BE2C (cell line): ENCODE measurements around the gene ZNF362.

Experiments
- DNase-seq: peaks from one replicate; pipeline ENCODE4 v3.0.0-alpha.2; 2020
- H3K27me3 ChIP-seq: fragments of 250-450 bp; sonication (Bioruptor Pico); 2 replicates; pipeline ENCODE4 v1.5.1; 2020; ENCODE audit warnings: mild to moderate bottlenecking
- H3K36me3 ChIP-seq: fragments of 250-450 bp; sonication (Bioruptor Pico); 2 replicates; pipeline ENCODE4 v1.5.1; 2020; ENCODE audit warnings: mild to moderate bottlenecking
- H3K4me1 ChIP-seq: fragments of 250-450 bp; sonication (Bioruptor Pico); 2 replicates; pipeline ENCODE4 v1.5.1; 2020
- H3K4me3 ChIP-seq: 2 replicates; pipeline ENCODE4 v1.5.1; 2011; ENCODE audit warnings: low read depth, low read length
- H3K9me3 ChIP-seq: fragments of 250-450 bp; sonication (Bioruptor Pico); 2 replicates; pipeline ENCODE4 v1.5.1; 2020
- TF ChIP-seq, protein P1 (sequence below): IDR thresholded peaks from 2 replicates; pipeline ENCODE4 v1.5.1; 2012; ENCODE audit warnings: mild to moderate bottlenecking, low read depth, low read length

Gene ZNF362

DNA sequence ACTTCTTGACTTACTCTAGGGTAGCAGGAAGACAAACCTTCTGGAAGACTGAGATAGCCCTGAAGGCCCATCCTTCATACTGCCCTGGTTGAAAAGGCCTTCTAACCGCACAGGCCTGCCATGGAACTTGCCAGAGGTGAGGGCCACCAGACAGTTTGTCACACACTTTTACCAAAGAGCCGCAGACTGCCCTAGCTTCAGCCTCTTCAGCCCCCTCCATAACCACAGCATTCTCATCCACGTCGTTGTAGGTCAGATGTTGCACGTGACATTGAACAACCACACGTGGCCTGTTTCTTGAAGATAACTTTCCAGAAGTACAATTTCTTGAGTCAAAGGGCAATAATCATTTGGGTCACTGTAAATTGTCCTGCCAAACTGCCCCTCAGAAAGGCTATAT lies 18.9 kb downstream of the ZNF362 start:
- Histone ChIP-seq H3K27me3 (no peaks in the 10 kb centered on the region), H3K4me3 (no peak overlapping the region), H3K36me3 (no peaks in the 10 kb centered on the region; the same call in 1 of the 2 replicates), H3K4me1 (no peaks in the 10 kb centered on the region), H3K9me3 (no peaks in the 10 kb centered on the region)
- no peak for DNase-seq
- TF ChIP-seq, protein P1, sequence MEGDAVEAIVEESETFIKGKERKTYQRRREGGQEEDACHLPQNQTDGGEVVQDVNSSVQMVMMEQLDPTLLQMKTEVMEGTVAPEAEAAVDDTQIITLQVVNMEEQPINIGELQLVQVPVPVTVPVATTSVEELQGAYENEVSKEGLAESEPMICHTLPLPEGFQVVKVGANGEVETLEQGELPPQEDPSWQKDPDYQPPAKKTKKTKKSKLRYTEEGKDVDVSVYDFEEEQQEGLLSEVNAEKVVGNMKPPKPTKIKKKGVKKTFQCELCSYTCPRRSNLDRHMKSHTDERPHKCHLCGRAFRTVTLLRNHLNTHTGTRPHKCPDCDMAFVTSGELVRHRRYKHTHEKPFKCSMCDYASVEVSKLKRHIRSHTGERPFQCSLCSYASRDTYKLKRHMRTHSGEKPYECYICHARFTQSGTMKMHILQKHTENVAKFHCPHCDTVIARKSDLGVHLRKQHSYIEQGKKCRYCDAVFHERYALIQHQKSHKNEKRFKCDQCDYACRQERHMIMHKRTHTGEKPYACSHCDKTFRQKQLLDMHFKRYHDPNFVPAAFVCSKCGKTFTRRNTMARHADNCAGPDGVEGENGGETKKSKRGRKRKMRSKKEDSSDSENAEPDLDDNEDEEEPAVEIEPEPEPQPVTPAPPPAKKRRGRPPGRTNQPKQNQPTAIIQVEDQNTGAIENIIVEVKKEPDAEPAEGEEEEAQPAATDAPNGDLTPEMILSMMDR, result no peak

DNA sequence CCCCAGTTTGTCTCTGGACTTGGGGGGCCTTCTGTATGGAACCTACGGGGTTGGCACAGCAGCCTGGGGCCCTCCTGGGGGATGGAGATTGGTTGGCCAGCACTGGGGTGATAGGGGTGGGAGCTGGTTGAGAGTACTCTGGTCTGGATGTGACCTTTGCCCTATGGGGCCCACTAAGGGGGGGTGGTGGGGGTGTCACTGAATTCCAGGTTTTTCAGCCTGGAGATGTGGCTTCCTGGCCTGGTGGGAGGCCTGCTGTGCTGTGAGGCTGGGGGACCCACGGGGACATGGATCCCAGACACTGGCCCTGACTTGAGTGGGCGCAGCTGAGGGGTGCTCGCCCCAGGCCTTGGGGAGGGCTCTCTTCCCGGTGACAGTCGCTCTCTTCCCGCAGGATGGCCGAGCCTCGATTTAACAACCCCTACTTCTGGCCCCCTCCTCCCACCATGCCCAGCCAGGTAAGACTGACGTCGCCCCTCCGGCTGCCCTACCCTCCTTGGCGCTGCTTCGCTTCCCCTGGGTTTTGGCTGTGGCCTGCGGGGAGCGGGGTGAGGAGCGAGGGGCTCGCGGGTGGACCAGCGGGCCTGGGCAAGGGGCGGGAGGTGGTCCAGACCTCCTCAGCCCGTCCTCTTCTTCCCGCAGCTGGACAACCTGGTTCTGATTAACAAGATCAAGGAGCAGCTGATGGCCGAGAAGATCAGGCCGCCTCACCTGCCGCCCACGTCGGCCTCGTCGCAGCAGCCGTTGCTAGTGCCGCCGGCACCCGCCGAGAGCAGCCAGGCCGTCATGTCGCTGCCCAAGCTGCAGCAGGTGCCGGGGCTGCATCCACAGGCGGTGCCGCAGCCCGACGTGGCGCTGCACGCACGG lies 19.6 kb downstream of the ZNF362 start:
- TF ChIP-seq, protein P1, result no peak
- Histone ChIP-seq H3K4me1 (no peaks in the 10 kb centered on the region), H3K36me3 (no peaks in the 10 kb centered on the region; the same call in 1 of the 2 replicates), H3K27me3 (no peaks in the 10 kb centered on the region), H3K4me3 (no peak overlapping the region), H3K9me3 (no peaks in the 10 kb centered on the region)
- DNase-seq, result no peak

DNA sequence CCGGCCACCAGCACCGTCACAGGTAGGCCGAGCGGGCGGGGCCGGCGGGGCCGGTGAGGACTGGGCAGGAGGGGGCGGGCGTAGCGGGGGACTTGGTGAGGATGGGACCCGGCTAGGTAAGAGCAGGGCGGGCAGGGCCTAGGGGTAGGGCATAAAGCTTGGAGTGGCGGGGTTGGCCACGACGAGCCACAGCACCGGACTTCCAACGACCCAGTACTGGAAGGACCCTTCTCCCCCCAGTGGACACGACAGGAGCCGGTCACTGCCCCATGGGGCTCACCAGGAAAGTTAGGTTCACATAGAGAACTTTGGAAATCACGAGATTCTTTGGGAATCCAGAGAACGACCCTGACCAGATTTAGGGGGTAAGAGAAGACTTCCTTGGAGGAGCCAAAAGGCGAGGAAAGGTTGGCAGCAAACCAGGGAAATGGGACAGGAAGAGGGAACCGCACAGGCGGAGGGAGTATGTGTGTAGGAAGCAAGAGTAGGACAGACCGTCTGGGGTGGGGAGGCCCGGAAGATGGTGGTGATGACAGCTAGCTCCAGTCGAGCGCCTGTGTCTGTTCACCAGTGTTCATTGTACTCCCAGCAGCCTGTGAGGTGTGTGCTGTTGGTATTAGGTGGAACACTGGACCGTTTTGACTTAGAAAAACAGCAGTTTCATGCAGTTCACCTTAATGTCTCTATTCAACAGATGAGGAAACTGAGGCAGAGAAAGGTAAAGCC lies 20.4 kb downstream of the ZNF362 start:
- DNase-seq, result no peak
- Histone ChIP-seq H3K27me3 (no peaks in the 10 kb centered on the region), H3K9me3 (no peaks in the 10 kb centered on the region), H3K4me1 (no peaks in the 10 kb centered on the region), H3K36me3 (peaks cover 2% of the 10 kb centered on the region; the same call in 1 of the 2 replicates), H3K4me3 (no peak overlapping the region)
- TF ChIP-seq, protein P1, result no peak

DNA sequence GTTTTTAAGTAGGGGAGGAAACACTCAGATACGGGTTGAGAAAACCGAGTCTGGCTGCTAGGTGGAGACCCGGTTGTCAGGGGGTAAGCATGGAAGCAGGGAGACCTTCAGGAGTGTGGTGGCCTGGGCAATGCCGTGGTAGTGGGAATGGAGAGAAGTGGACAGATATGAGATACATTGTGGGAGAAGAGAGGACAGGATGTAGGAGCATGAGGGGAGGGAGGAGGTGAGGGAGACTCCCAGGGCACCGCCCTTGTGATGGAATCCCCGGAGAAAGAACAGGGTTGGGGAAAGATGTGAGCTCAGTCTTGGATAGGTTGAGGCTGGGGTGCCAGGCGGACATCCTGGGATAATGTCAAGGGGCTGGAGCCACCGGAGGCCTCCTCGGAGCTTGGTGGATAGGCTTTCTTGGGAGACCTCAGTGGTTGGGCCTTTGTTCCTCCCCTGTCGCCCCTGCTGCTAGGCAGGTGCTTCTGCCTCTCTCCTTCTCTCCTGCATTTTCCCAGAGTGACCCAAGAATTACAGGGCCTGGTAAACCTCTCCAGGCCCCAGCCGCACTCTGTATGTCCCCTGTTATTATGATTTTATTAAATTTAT lies 21.3 kb downstream of the ZNF362 start:
- DNase-seq, result no peak
- H3K4me3 ChIP-seq, result no peak overlapping the region
- H3K9me3 ChIP-seq, result no peaks in the 10 kb centered on the region
- no peaks in the 10 kb centered on the region for H3K27me3 ChIP-seq
- H3K36me3 ChIP-seq, result peaks cover 2% of the 10 kb centered on the region; the same call in 1 of the 2 replicates
- H3K4me1 ChIP-seq, result no peaks in the 10 kb centered on the region
- TF ChIP-seq, protein P1, result no peak

DNA sequence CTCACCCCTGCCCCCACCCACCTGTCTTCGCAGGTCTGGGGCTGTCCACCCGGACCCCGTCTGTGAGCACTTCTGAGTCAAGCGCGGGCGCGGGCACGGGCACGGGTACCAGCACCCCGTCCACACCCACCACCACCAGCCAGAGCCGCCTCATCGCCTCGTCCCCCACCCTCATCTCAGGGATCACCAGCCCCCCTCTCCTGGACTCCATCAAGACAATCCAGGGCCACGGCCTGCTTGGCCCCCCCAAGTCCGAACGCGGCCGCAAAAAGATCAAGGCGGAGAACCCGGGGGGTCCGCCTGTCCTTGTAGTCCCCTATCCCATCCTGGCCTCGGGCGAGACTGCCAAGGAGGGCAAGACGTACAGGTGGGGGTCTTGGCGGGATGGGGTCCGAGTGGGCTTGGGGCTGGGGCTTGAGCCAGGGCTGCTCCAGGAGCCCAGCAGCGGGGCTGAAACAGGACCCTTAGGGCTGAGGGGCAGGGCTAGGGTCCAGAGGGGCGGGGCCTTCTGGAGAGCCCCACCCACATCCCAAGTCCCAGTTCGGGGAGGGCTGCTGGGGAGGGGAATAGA lies 23.9 kb downstream of the ZNF362 start:
- Histone ChIP-seq H3K4me1 (no peaks in the 10 kb centered on the region), H3K4me3 (no peak overlapping the region), H3K27me3 (no peaks in the 10 kb centered on the region), H3K36me3 (peaks cover 2% of the 10 kb centered on the region; the same call in 1 of the 2 replicates), H3K9me3 (no peaks in the 10 kb centered on the region)
- TF ChIP-seq, protein P1, result no peak
- no peak for DNase-seq
